HFFc6 (cell line): ENCODE measurements around the gene GPR68. TPM values are rescaled to one million over a fixed set of nuclear protein-coding genes. Genes with fewer than 3 reads are reported as not detected.

Source experiments
- DNase-seq: peaks from one replicate; pipeline ENCODE4 v3.0.0-alpha.2; 2018
- H3K27ac Mint-ChIP-seq: 2 replicates; pipeline ENCODE4 v1.8.0; 2020; ENCODE audit warnings: mild to moderate bottlenecking, mixed read lengths
- H3K27me3 Mint-ChIP-seq: 2 replicates; pipeline ENCODE4 v1.8.0; 2021; ENCODE audit warnings: mild to moderate bottlenecking, moderate library complexity, mixed read lengths; ENCODE audit not compliant: insufficient read depth
- H3K36me3 Mint-ChIP-seq: 2 replicates; pipeline ENCODE4 v1.8.0; 2021; ENCODE audit warnings: low read depth, mixed read lengths
- H3K4me1 Mint-ChIP-seq: 2 replicates; pipeline ENCODE4 v1.8.0; 2020; ENCODE audit warnings: low read depth, mixed read lengths
- H3K4me3 Mint-ChIP-seq: 2 replicates; pipeline ENCODE4 v1.8.0; 2020; ENCODE audit warnings: mild to moderate bottlenecking, moderate library complexity, mixed read lengths
- H3K9me3 Mint-ChIP-seq: 2 replicates; pipeline ENCODE4 v1.8.0; 2020; ENCODE audit warnings: mild to moderate bottlenecking, mixed read lengths
- total RNA-seq, 6 experiments: library from RNA; stranded (reverse); fragmentation: NEBNext Ultra II Directional; extraction: Animal tissue kit (Norgen Biotek cat#: 25700); gene quantifications; 2 replicates in 1 of 6; 3 replicates in 5 of 6; pipeline ENCODE4 v1.2.3, GENCODE V29; 2021
- TF ChIP-seq, protein P1 (sequence below): fragments of 200-600 bp; sonication (generic); IDR thresholded peaks from 2 replicates; pipeline ENCODE4 v1.5.0; 2021; ENCODE audit warnings: antibody characterized with exemption, mild to moderate bottlenecking

GPR68 gene
- total RNA-seq, 6 experiments from 2014 or later: 0.34 to 0.88 (median 0.52) TPM

DNA sequence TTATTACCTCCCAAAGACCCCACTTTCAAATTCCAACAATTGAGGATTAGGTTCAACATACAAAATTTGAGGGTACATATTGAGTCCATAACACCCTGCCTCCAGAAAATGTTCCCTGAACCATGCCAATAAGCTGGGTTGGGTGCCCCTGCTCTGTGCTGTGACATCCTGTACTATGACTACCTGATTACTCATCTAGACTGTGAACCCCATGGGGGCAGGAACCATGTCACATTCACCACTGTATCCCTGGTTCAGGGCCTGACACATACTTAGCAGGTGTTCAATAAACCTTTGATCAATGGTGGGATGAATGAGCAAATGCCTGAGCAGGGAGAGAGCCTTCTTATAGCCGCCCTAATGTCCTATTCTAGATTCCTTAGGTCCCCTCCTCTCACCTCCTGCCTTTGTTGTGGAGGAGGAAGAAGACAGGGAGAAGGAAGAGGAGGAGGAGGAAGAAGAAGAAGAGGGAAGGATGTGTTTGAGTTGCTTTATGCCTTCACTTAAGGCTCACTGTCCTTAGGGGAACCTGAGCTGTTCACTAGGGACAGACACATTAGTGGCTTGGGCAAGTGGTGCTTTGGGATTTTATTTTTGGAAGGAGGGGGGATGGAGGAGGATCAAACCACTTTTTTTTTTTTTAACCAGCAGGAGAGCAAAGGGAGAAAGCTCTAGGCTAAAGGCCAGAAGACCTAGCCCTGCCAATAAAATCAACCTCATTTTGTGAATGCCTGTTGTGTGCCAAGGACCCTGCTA, 21.3 kb downstream of the GPR68 start:
- no peak for DNase-seq
- TF ChIP-seq, protein P1, sequence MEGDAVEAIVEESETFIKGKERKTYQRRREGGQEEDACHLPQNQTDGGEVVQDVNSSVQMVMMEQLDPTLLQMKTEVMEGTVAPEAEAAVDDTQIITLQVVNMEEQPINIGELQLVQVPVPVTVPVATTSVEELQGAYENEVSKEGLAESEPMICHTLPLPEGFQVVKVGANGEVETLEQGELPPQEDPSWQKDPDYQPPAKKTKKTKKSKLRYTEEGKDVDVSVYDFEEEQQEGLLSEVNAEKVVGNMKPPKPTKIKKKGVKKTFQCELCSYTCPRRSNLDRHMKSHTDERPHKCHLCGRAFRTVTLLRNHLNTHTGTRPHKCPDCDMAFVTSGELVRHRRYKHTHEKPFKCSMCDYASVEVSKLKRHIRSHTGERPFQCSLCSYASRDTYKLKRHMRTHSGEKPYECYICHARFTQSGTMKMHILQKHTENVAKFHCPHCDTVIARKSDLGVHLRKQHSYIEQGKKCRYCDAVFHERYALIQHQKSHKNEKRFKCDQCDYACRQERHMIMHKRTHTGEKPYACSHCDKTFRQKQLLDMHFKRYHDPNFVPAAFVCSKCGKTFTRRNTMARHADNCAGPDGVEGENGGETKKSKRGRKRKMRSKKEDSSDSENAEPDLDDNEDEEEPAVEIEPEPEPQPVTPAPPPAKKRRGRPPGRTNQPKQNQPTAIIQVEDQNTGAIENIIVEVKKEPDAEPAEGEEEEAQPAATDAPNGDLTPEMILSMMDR: no peak
- Mint-ChIP-seq H3K27me3 (no peaks in the 10 kb centered on the region; the same call in 1 of the 2 replicates), H3K4me1 (peaks cover 28% of the 10 kb centered on the region), H3K27ac (no peak overlapping the region), H3K36me3 (peaks cover 14% of the 10 kb centered on the region), H3K4me3 (no peak overlapping the region), H3K9me3 (no peaks in the 10 kb centered on the region)

DNA sequence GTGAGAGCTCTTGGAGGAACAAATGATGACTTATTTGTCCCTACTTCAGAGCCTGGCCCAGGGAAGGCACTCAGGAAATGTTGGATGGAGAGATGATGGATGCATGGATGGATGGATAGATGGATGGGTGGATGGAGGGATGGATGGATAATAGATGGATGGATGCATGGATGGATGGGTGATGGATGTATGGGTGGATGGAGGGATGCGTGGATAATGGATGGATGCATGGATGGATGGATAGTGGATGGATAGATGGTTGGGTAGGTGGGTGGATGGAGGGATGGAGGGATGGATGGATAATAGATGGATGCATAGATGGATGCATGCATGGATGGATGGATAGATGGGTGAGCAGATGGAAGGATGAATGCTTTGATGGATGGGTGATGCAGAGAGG, 23.2 kb downstream of the GPR68 start:
- Mint-ChIP-seq H3K27ac (no peak overlapping the region), H3K4me3 (no peak overlapping the region), H3K36me3 (peaks cover 15% of the 10 kb centered on the region), H3K27me3 (peaks cover 2% of the 10 kb centered on the region; the same call in 1 of the 2 replicates), H3K4me1 (peaks cover 20% of the 10 kb centered on the region), H3K9me3 (no peaks in the 10 kb centered on the region)
- no peak for DNase-seq
- TF ChIP-seq, protein P1: no peak

DNA sequence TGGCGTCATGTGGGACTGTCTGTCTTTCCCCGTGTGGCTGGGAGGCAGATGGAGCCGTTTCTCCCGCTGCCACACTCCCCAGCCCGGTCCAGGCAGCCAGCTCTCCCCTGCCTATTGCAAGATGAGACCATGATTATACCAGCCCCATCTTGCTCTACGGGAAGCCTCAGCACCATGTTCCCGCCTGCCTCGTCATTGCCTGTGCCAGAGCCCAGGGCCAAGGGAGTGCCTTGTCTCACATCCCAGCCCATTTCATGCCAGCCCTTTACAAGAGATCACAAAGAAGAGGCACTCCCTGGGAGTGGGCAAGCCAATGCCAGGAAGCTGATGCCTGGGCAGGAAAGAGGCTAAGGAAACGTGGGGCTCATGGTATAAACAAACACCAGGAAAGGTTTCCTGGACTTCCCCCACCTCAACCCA, 23.9 kb downstream of the GPR68 start:
- Mint-ChIP-seq H3K4me1 (peaks cover 17% of the 10 kb centered on the region), H3K27ac (no peak overlapping the region), H3K27me3 (peaks cover 2% of the 10 kb centered on the region; the same call in 1 of the 2 replicates), H3K36me3 (peaks cover 22% of the 10 kb centered on the region), H3K4me3 (no peak overlapping the region), H3K9me3 (no peaks in the 10 kb centered on the region)
- TF ChIP-seq, protein P1: no peak
- DNase-seq: no peak

DNA sequence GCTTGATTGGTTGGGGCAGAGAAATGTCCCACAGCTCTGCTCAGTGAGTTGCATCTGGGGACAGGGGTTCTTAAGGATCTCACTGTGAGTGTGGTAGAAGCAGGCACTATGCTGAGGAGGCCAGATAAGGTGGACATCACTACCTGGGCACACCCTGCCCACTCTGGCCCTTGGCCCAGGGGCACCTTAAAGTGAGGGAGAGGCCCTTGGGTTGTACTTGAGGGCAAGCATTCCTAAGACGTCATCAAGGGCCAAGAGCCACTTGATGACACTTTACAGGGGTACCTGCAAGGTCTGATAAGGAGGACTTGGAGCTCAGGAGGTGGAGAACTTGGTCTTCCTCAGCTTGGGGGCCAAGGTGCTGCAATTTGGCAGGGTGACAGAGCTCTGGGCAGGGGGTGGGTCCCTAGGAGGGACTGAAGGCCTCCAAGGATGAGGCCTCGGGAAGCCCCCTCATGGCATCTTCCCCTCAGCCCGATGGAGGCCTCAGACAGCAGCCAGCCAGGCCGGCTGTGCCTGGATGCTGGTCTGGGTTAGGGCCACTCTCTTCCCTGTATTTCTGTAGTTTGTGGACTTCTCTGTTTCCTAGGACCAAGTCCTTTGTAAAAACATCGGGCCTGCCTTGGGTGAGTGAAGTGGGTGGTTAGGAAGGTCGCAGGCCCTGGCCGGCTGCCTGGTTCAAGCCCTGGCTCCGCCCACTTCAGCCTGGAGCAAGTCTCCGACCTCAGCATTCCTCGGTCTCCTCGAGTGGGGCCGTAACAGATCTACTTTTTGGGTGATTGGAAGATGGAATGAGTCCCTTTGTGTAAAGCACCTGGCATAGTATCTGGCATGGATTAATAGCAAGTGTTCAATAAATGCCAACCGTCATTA, 24.8 kb downstream of the GPR68 start:
- peaks cover 17% of the 10 kb centered on the region for H3K36me3 Mint-ChIP-seq
- H3K4me3 Mint-ChIP-seq: no peak overlapping the region
- peaks cover 2% of the 10 kb centered on the region; the same call in 1 of the 2 replicates for H3K27me3 Mint-ChIP-seq
- TF ChIP-seq, protein P1: no peak
- no peak for DNase-seq
- H3K27ac Mint-ChIP-seq: no peak overlapping the region
- H3K9me3 Mint-ChIP-seq: no peaks in the 10 kb centered on the region
- H3K4me1 Mint-ChIP-seq: peaks cover 8% of the 10 kb centered on the region

DNA sequence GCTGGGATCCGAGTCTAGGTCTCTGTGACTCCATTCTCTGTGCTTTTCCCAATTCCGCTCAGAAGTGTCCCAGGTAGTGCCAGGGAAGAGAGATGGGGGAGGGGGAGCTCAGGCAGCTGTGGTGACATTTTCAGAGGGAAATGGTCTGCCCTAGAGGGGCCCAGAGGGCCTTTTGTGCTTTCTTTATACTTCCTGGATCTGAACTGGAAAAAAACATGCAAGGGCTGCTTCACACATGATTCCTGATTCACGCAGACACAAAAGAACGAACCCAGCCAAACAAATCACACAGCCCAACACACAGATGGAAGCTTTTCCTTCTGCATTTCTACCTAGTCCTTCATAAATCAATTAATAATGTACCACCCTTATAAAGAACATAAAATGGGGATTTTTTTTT, 26.5 kb downstream of the GPR68 start:
- Mint-ChIP-seq H3K9me3 (no peaks in the 10 kb centered on the region), H3K36me3 (peaks cover 16% of the 10 kb centered on the region), H3K4me1 (peaks cover 5% of the 10 kb centered on the region; the same call in 1 of the 2 replicates), H3K4me3 (no peak overlapping the region), H3K27ac (no peak overlapping the region), H3K27me3 (peaks cover 2% of the 10 kb centered on the region; the same call in 1 of the 2 replicates)
- TF ChIP-seq, protein P1: no peak
- DNase-seq: no peak
